DND-41 (cell line): ENCODE results near the gene SPOCD1.

Source experiments
- CTCF ChIP-seq: IDR thresholded peaks from 2 replicates; pipeline ENCODE4 v1.5.1; 2012; ENCODE audit warnings: borderline replicate concordance, low read length, moderate library complexity, mild to moderate bottlenecking; ENCODE audit not compliant: poor library complexity, severe bottlenecking; ENCODE audit errors: extremely low read depth
- EZH2 ChIP-seq: IDR thresholded peaks from 3 replicates; pipeline ENCODE4 v1.6.1; 2012; ENCODE audit warnings: borderline replicate concordance, low read depth, mild to moderate bottlenecking, moderate library complexity, low read length, inconsistent platforms; ENCODE audit not compliant: severe bottlenecking

- TF ChIP-seq CTCF (no peak), EZH2 (no peak)
These were observed 40.3 kb upstream of the SPOCD1 start for GRCh38 chr1:31856140-31856539.
